Measurements from ENCODE around the gene HOXB9. TPM values are rescaled to one million over a fixed set of nuclear protein-coding genes. Genes with fewer than 3 reads are reported as not detected.

HOXB9 gene
- total and polyA plus RNA-seq, 3 experiments from 2014 or later: 2.0 to 2.6 TPM; not detected in 1

GRCh38 chr17:48637323-48638260 lies 11.4 kb upstream of the HOXB9 start:
- H3K36me3 ChIP-seq (ENCODE audit: insufficient read depth, low read length): no peaks in the 10 kb centered on the region
- Mint-ChIP-seq H3K36me3 (no peaks in the 10 kb centered on the region), H3K9me3 (no peaks in the 10 kb centered on the region), H3K4me1 (peaks cover 18 to 32% (median 18%) of the 10 kb centered on the region in 3 donors), H3K27ac (no peak overlapping the region), H3K27me3 (peaks cover 72 to 90% of the 10 kb centered on the region in 2 donors), H3K4me3 (peak overlapping the region in 1 of 7 donors; percentile 27)
- DNase-seq: no peak
- H3K4me1 ChIP-seq (ENCODE audit: insufficient read depth, low read length): peaks cover 9% of the 10 kb centered on the region
- POLR2A ChIA-PET: no interaction called here
- no peaks in the 10 kb centered on the region for H3K9me3 ChIP-seq (ENCODE audit: low read length)
- no peak overlapping the region for H3K4me3 ChIP-seq (ENCODE audit: low read length)
- H3K27ac ChIP-seq (ENCODE audit: low read depth, low read length): no peak overlapping the region
- peaks cover 52% of the 10 kb centered on the region for H3K27me3 ChIP-seq (ENCODE audit: insufficient read depth, low read length, poor library complexity, severe bottlenecking)
- CTCF ChIA-PET: interaction anchor here (1.0 to 3.8 kb wide), 11 partner anchors 9 to 612 kb away, joined by 3 to 16 read pairs (median 6); partner anchors contain the start of gene HOXB9

- CTCF ChIA-PET: interaction anchor here (0.5 to 3.8 kb wide), 21 partner anchors 8 to 611 kb away, joined by 3 to 16 read pairs (median 4); partner anchors contain the start of gene HOXB9
- Histone ChIP-seq H3K27me3 (ENCODE audit: insufficient read depth, low read length, poor library complexity, severe bottlenecking) (peaks cover 49% of the 10 kb centered on the region), H3K36me3 (ENCODE audit: insufficient read depth, low read length) (no peaks in the 10 kb centered on the region), H3K9me3 (ENCODE audit: low read length) (no peaks in the 10 kb centered on the region), H3K4me1 (ENCODE audit: insufficient read depth, low read length) (peaks cover 9% of the 10 kb centered on the region), H3K27ac (ENCODE audit: low read depth, low read length) (no peak overlapping the region), H3K4me3 (ENCODE audit: low read length) (no peak overlapping the region)
- Mint-ChIP-seq H3K4me3 (peak overlapping the region in 5 of 7 donors; percentile 5 to 47 (median 29)), H3K36me3 (no peaks in the 10 kb centered on the region), H3K27me3 (peaks cover 71 to 92% of the 10 kb centered on the region in 2 donors), H3K27ac (peak overlapping the region in 1 of 8 donors; percentile 61), H3K9me3 (no peaks in the 10 kb centered on the region), H3K4me1 (peaks cover 12 to 22% (median 17%) of the 10 kb centered on the region in 3 donors)
- POLR2A ChIA-PET: interaction anchor here (0.6 to 0.8 kb wide), 4 partner anchors 12 to 620 kb away, joined by 3 to 6 read pairs (median 3); no protein-coding TSS in a partner anchor
- DNase-seq: peak; percentile 38 to 69 (median 55)
These were observed 10.2 kb upstream of the HOXB9 start for GRCh38 chr17:48636177-48637018.

GRCh38 chr17:48634493-48635208 lies 8.5 kb upstream of the HOXB9 start:
- no peak for DNase-seq
- H3K27me3 ChIP-seq (ENCODE audit: insufficient read depth, low read length, poor library complexity, severe bottlenecking): peaks cover 58% of the 10 kb centered on the region
- H3K36me3 ChIP-seq (ENCODE audit: insufficient read depth, low read length): no peaks in the 10 kb centered on the region
- no peaks in the 10 kb centered on the region for H3K9me3 Mint-ChIP-seq
- peak overlapping the region in 2 of 7 donors; percentile 39 to 70 for H3K4me3 Mint-ChIP-seq
- no peak overlapping the region for H3K27ac Mint-ChIP-seq
- ChIA-PET CTCF (interaction anchor here (2.4 to 3.8 kb wide), 3 partner anchors 9 to 44 kb away, joined by 12 to 16 read pairs (median 15); partner anchors contain the start of gene HOXB9), POLR2A (no interaction called here)
- H3K36me3 Mint-ChIP-seq: no peaks in the 10 kb centered on the region
- no peaks in the 10 kb centered on the region for H3K9me3 ChIP-seq (ENCODE audit: low read length)
- H3K4me1 Mint-ChIP-seq: peaks cover 9 to 20% (median 16%) of the 10 kb centered on the region in 3 donors
- H3K27me3 Mint-ChIP-seq: peaks cover 67 to 94% of the 10 kb centered on the region in 2 donors
- H3K4me3 ChIP-seq (ENCODE audit: low read length): no peak overlapping the region
- peaks cover 9% of the 10 kb centered on the region for H3K4me1 ChIP-seq (ENCODE audit: insufficient read depth, low read length)
- H3K27ac ChIP-seq (ENCODE audit: low read depth, low read length): no peak overlapping the region

GRCh38 chr17:48633266-48633677 lies 7.1 kb upstream of the HOXB9 start:
- no peaks in the 10 kb centered on the region for H3K9me3 ChIP-seq (ENCODE audit: low read length)
- no peak overlapping the region for H3K4me3 Mint-ChIP-seq
- DNase-seq: no peak
- H3K27ac ChIP-seq (ENCODE audit: low read depth, low read length): no peak overlapping the region
- H3K36me3 Mint-ChIP-seq: no peaks in the 10 kb centered on the region
- no peaks in the 10 kb centered on the region for H3K36me3 ChIP-seq (ENCODE audit: insufficient read depth, low read length)
- peaks cover 71 to 95% of the 10 kb centered on the region in 2 donors for H3K27me3 Mint-ChIP-seq
- H3K4me3 ChIP-seq (ENCODE audit: low read length): no peak overlapping the region
- no peaks in the 10 kb centered on the region for H3K9me3 Mint-ChIP-seq
- CTCF ChIA-PET: interaction anchor here (1.4 kb wide), 1 partner anchor 141 kb away, joined by 3 read pairs; no protein-coding TSS in a partner anchor
- no peak overlapping the region for H3K27ac Mint-ChIP-seq
- peaks cover 9% of the 10 kb centered on the region for H3K4me1 ChIP-seq (ENCODE audit: insufficient read depth, low read length)
- peaks cover 9 to 20% (median 16%) of the 10 kb centered on the region in 3 donors for H3K4me1 Mint-ChIP-seq
- peaks cover 69% of the 10 kb centered on the region for H3K27me3 ChIP-seq (ENCODE audit: insufficient read depth, low read length, poor library complexity, severe bottlenecking)
- POLR2A ChIA-PET: no interaction called here

GRCh38 chr17:48632579-48633265 lies 6.6 kb upstream of the HOXB9 start:
- no peak overlapping the region for H3K27ac Mint-ChIP-seq
- ChIA-PET CTCF (interaction anchor here (0.7 to 1.9 kb wide), 4 partner anchors 10 to 140 kb away, joined by 3 to 8 read pairs (median 3); partner anchors contain the start of gene HOXB8), POLR2A (no interaction called here)
- Histone ChIP-seq H3K9me3 (ENCODE audit: low read length) (no peaks in the 10 kb centered on the region), H3K4me3 (ENCODE audit: low read length) (no peak overlapping the region), H3K27me3 (ENCODE audit: insufficient read depth, low read length, poor library complexity, severe bottlenecking) (peaks cover 71% of the 10 kb centered on the region), H3K4me1 (ENCODE audit: insufficient read depth, low read length) (peaks cover 9% of the 10 kb centered on the region), H3K27ac (ENCODE audit: low read depth, low read length) (peak overlapping the region; percentile 77), H3K36me3 (ENCODE audit: insufficient read depth, low read length) (no peaks in the 10 kb centered on the region)
- peaks cover 9 to 20% (median 16%) of the 10 kb centered on the region in 3 donors for H3K4me1 Mint-ChIP-seq
- no peaks in the 10 kb centered on the region for H3K36me3 Mint-ChIP-seq
- H3K27me3 Mint-ChIP-seq: peaks cover 72 to 95% of the 10 kb centered on the region in 2 donors
- H3K9me3 Mint-ChIP-seq: no peaks in the 10 kb centered on the region
- H3K4me3 Mint-ChIP-seq: peak overlapping the region in 3 of 7 donors; percentile 24 to 50 (median 34)
- DNase-seq: no peak

GRCh38 chr17:48631693-48632578 lies 5.8 kb upstream of the HOXB9 start:
- Mint-ChIP-seq H3K4me1 (peaks cover 11 to 22% (median 17%) of the 10 kb centered on the region in 3 donors), H3K9me3 (peaks cover 0 to 1% (median 0%) of the 10 kb centered on the region in 5 donors), H3K36me3 (no peaks in the 10 kb centered on the region), H3K27me3 (peaks cover 71 to 95% of the 10 kb centered on the region in 2 donors), H3K27ac (no peak overlapping the region), H3K4me3 (no peak overlapping the region)
- CTCF ChIA-PET: interaction anchor here (0.7 to 1.9 kb wide), 4 partner anchors 9 to 139 kb away, joined by 3 to 8 read pairs (median 3); partner anchors contain the start of gene HOXB8
- POLR2A ChIA-PET: no interaction called here
- no peaks in the 10 kb centered on the region for H3K9me3 ChIP-seq (ENCODE audit: low read length)
- DNase-seq: no peak
- H3K4me1 ChIP-seq (ENCODE audit: insufficient read depth, low read length): peaks cover 11% of the 10 kb centered on the region
- peaks cover 72% of the 10 kb centered on the region for H3K27me3 ChIP-seq (ENCODE audit: insufficient read depth, low read length, poor library complexity, severe bottlenecking)
- H3K36me3 ChIP-seq (ENCODE audit: insufficient read depth, low read length): no peaks in the 10 kb centered on the region
- H3K27ac ChIP-seq (ENCODE audit: low read depth, low read length): peak overlapping the region; percentile 77
- H3K4me3 ChIP-seq (ENCODE audit: low read length): no peak overlapping the region

Data from CD8-positive, alpha-beta memory T cell (primary cell).